ENCODE data around the gene SDHA.
"Not testable (repeated sequence)": the region's sequence is repeated elsewhere in the genome, so short reads cannot be mapped to it uniquely, and the experiment has no call there.

SDHA gene

DNA sequence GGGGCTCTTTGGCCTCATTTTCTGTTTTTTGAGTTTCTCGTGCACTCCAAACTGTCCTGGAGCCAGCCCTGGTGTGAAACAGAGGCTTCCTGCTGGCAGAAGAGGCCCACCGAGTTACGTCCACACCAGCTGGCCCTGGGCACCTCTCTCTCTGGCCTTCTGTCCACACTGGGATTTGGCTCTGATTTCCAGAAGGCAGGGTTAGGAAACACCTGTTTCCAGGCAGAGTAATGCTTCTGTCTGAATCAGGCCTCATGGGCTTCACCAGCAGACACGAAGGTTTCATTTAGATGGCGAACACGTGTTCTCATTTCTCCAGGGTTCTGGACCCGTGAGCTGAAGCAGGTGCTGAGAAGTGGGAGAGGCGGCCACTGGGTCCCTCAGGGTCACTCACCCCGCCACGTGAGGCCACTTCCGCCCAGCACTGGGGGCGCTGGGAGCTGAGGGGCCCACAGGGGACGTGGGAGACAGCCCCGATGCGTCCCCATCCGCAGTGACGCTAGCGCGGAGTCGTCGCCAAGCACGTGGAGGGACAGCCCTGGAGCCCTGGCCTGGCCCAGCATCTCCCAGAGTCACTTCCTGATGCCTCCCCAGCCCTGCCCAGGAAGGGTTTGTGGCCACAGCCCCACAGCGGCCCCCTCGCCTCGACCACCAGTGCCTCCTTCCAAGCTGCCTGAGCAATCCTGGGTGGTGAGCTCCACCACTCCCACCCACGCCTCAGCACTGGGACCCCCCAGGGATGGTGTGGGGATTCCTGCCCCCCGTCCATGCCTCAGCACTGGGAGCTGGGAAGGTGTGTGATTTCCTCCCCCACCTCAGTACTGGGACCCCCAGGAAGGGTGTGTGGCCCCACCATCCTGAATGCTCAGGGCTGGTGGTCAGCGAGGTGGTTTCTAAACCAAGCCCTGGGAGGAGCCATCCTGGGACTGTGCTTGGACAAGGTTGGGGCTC lies 31.8 kb upstream of the SDHA start:
- DNase-seq (ENCODE audit: low read depth in 2 of 2), result no peak

DNA sequence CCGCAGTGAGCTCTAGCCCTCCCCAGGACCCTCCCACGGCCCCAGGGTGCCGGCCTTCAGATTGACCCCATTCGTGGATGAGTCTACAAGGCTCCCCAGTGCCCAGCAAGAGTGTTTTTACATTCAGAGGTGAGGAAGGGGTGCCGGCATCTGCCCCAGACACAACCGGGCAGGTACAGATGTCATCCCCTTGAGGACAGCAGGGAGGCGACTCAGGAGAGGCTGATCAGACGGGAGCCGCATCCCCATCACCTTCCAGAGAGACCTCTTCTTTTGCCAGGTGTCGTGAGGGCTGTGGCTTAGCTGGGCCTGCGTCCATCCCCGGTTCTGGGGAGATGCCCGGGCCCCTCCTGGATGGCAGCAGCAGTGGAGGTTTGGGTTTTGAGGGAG lies 31.1 kb upstream of the SDHA start:
- no peak for DNase-seq (ENCODE audit: low read depth in 2 of 2)

DNA sequence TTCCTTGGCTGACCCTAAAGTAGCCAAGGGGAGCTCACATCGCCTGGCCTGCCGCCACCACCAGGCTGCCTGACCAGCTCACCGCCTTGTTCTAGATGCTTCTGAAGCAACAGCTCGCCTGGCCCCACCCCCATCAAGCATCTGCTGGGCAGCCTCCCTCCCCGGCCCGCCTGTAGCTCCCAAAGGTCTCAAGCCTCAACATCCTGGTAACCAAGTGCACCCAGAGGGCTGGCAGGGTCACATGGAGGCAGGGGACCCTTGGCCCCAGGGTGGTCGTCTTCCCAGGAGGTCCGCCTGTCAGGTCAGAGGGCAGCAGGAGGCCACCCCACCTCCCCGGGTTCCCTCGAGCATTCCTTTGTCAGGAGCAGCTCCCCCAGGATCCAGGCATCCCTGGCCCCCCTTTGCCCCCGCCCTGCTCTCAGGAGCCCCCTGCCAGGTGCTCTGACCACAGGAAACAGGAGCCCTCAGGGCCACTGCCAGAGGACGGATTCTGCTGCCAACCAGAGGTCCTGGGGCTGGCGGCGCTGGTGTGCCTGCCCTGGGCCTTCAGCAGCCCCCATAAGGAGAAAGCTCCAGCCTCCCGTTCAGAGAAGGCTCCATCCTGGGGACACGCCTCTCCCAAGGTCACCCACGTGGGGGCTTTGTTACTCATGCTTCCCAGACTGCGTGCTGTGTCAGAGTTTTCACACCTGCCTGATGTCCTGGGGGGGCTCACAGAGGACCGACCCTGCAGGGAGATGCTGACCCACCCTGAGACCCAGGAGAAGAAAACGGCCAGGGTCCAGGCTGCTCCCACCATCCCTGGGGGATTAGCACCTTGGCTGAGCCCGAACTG lies 30.3 kb upstream of the SDHA start:
- no peak for DNase-seq (ENCODE audit: low read depth in 2 of 2)

DNA sequence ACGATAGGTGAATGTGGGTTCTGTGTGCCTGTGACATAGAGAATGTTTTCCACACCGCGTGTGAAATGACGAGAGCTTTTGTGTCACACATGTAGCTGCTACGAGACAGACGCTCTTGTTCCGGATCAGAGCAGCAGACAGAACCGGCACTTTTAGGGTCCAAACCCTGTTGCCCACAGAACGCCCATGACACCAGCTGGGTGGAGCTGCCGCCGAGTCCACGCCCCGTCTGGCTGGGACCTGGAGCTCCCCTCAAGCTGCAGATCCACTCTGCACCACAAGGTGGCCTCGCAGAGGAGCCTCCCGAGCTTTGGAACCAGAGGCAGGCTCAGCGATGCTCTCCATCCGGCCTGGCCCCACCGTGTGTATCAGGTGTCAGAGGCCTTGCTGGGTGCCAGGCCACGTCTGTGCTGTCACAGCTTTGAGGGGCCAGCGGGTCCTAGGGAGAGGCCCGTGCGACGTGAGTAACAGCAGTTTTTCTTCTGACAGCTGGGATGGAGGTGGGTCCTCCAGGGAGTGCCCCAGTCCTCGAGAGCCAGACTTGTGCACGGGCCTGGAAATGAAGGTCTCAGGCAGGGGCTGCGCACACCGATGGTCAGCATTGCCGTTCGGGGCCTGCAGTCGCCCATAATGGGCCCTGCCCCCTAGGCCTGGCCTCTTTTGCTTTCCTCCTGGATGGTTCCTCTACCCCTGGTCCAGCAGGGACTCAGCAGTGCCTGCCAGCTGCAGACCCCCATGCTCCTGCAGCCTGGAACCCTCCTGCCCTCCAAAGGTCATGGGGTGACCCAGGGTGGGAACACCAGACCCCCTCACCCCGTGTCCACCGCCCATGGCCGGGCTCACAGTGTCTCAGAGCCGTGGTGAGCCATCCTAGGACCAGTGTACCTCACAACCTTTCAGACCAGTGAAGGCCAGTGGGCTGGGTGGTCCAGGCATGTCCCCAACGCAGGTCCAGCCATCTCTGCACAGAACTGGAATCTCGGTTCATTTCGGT lies 29.3 kb upstream of the SDHA start:
- peak; percentile 73 to 74 for DNase-seq (ENCODE audit: low read depth in 2 of 2)

DNA sequence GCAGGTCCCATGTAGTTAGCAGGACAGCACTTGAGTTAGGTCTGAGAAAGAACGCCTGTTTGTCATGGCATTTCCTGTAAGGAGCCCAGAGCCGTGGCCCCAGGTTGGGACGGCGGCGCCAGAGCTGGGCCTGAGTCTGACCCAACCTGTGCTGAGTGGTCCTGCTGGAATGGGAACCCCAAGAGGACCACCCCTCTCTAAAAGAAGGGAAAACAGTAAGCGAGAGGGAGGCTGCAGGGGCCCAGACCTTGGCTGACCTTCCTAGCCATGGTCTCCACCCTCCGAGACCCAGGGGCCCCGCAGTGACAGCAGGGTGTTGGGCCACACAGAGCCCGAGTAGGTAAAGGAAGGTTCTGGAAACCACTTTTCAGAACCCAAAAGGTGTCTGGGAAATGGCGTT lies 28.6 kb upstream of the SDHA start:
- no peak for DNase-seq (ENCODE audit: low read depth in 2 of 2)

DNA sequence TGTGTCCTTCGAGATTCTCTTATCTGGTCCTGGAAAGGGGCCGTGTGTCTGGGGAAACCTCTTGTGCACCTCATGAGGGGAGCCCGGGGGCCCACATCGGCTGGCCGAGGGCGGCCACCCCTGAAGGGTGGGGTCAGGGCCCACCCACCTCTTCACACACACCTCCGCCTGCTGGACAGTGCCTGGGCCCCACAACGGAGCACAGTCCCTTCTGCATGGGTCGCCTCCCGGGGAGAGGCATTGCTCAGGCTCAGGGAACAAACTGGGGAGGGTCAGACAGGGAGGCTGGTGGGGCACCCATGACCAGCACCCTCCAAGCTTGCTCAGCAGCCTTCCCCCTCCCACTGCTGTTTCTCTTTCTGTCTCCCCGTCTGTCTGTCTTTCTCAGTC lies 28.1 kb upstream of the SDHA start:
- no peak for DNase-seq (ENCODE audit: low read depth in 2 of 2)

DNA sequence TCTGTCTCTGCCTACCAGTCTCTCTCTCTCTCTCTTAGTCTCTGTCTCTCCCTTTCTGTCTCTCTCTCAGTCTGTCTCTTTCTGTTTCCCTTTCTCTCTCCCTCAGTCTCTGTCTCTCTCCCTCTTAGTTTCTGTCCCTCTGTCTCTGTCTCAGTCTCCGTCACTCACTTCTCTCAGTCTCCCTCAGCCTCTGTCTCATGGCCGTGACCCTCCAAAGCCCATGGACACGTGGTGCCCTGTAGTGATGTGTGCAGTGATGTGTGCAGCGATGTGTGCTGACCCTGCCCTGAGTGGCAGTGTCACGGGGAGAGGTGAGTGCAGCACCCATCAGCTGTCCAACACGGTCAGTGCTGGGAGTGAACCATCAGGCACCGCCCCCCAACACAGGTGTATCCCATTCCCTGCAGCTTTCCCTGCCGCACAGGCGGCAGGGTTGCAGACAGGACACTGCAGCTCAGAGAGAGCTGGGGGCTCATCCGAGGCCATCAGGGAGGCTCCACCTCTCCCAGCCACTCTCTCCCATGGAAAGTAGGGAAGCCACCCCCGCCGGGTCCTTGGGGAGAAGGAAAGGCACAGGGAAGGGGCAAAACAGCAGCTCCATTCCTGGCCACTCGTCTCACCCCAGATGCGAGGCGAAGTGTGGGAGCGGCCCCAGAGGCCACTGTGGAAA lies 27.6 kb upstream of the SDHA start:
- DNase-seq (ENCODE audit: low read depth in 2 of 2), result no peak

DNA sequence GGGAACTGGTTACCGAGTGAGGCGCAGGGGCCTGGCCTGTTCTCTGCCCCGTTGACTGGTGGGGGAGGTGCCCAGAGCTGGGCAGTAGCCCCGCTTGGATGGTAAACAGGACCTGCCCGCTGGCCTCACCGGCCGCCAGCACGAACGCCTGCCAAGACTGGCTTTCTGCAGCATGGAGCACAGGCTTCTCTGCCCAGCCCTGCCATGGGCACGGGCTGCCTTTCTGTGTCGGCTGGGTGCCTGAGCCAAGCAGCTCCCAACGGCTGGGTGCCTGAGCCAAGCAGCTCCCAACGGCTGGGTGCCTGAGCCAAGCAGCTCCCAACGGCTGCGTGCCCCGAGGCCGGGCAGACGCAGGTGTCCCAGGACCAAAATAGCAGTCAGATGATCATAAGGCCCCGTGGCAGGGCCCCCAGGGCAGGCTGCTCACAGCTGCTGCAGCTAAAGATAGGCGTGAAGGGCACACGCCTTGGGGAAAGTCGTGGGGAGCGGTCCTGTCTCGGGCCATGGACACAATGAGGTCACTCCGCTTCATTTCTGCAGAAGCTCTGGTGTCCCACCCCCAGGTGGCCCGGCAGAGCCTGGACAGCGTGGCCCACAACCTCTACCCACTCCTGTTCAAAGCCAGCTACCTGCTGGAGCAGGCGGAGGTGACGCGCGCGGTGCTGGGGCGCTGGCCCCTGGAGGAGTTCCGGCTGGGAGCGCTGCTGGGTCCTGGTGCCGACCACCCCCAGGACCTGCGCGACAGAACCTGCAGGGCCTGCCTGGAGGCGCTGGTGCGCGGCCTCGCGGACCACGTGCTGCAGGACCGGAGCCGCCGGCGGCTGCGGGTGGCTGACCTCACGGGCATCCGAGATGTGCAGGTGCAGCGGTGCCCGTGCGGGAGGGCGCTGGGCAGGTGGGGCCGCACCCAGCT lies 26.8 kb upstream of the SDHA start, which contains the start of gene LRRC14B:
LRRC14B (plus strand) TSS at position 460 of the 913 bp plus-strand sequence; CDS start at position 504, 44 bp downstream.
- DNase-seq (ENCODE audit: low read depth in 2 of 2), result no peak

DNA sequence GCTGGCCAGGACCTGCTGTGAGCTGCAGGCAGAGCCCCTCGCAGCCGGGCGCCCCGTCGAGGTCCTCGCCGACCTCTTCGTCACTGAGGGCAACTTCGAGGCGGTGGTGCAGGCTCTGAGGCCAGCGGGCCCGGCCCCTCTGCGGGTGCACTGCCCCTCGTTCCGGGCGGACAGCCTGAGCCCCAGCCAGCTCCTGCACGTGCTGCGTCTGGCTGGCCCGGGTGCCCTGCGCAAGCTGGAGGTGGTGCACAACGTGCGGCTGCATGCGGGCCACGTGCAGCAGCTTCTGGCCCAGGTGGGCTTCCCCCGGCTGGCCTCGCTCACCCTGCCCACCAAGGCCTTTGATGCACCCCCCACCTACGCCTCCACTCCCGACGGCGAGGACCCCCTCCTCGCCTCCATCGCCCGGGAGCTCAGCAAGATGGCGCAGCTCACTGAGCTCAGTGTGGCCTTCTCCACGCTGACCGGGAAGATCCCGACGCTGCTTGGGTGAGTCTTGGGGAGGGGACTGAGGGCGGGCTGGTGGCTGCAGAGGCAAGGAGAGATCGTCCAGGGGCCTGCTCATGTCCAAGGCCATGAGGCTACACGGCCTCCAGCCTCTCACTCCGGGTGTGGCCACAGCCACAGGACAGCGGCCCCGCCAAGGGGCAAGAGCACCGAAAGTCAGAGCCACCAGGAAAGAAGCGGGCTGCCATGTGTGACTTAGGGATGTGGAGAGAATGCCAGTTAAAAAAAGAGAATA lies 26.0 kb upstream of the SDHA start:
- DNase-seq (ENCODE audit: low read depth in 2 of 2), result no peak

DNA sequence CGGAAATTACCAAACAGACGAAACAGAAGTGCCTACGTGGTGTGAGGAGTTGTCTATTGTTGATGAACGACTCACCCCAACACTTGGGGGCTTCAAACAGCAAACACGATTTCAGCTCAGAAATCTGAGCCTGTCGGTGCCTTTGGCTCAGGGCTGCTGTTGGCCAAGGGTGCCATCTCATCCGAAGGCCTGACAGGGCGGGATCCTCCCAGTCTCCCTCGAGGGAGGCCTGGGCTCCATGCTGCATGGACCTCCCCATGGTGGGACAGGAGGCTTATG lies 25.5 kb upstream of the SDHA start:
- DNase-seq (ENCODE audit: low read depth in 2 of 2), result no peak

DNA sequence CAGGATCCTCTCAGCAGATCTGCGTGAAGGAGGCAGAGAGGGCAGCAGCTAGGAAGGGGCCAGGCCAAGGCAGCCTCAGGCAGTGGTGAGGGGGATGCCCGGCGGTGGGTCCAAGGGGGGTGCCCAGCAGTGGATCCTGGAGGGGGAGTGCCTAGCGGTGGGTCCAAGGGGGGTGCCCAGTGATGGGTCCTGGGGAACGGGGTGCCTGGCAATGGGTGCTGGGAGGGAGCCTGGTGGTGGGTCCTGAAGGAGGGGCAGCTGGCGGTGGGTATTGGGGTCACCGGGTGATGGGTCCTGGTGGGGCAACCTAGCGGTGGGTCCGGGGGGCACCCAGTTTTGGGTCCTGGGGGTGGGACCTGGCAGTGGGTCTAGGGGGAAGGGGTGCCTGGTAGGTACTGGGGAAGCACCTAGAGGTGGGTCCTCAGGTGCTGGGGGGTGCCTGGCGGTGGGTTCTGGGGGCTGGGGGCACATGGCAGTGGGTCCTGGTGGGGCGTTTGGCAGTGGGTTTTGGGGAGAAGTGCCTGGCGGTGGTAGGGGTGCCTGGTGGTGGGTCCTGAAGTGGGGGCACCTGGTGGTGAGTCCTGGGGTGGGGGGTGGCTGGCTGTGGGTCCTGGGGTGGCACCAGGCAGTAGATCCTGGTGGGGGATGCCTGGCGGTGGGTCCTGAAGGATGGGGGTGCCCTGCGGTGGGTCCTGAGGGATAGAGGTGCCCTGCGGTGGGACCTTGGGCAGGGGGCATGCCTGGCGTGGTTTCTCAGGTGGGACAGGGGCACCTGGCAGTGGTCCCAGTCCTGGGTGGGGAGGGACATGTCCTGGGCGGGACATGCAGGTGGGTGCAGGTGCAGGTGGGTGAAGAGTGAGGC lies 24.9 kb upstream of the SDHA start:
- no peak for DNase-seq (ENCODE audit: low read depth in 2 of 2)

DNA sequence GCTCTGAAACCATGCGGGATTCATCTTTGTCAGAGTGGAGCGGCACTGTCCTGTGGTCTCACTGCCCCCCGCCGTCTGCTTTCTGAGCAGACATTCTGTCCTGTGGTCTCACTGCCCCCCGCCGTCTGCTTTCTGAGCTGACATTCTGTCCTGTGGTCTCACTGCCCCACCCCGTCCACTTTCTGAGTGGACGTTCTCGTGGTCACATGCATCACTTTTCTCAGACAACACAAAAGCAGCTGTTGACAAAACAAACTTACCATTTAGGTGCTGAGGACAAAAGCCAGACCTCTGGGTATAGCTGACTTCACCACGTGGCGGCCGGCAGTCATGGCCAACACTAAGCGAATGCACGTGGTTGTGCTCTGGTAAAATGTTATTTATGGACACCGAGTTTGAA lies 24.0 kb upstream of the SDHA start:
- DNase-seq (ENCODE audit: low read depth in 2 of 2), result no peak

DNA sequence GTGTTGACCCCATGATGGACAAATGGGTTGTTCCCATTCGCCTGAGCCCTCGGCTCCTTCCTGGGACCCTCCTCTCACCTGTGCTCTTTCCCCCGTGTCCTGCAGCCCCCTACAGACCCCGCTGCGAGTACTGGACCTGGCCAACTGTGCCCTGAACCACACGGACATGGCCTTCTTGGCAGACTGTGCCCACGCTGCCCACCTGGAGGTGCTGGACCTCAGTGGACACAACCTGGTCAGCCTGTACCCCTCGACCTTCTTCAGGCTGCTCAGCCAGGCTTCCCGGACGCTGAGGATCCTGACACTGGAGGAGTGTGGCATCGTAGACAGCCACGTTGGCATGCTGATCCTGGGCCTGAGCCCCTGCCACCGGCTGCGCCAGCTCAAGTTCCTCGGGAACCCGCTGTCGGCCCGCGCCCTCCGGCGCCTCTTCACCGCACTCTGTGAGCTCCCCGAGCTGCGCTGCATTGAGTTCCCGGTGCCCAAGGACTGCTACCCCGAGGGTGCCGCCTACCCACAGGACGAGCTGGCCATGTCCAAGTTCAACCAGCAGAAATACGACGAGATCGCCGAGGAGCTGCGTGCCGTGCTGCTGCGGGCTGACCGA lies 23.4 kb upstream of the SDHA start:
- DNase-seq (ENCODE audit: low read depth in 2 of 2), result no peak

DNA sequence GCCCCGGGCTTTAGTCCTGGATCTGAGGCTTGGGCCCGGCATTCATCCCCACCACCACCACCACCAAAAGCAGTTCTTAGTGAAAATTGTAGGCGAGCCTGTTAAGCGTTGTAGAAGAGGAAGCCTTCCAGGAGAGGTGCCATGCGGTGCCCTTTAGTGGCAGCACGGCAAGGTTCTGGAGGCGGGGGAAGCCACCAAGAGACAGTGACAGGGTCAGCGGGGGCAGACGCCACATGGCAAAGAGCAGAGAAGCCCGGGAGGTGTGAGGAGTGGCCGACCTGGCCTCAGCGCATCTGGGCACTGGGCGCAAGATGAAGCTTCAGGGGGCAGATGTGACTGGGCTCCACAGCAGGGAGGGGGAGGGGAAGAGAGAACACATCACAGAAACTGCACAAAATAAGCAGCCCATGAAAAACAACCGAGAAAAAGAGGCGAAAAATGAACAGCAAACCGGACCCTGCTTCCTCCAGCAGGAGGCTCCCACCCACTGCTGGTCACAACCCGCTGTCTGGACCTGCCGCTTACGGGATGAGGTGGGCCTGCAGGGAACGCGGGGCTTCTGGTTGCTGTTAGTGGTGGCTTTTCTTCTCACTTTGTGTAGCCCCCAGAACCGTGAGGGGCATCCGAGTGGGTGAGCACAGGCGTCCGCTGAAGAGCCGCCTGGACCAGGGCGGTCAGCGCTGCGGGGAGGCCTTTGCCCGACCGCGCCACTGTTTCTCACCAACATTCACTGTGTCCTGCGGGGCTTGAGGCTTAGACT lies 22.5 kb upstream of the SDHA start:
- DNase-seq (ENCODE audit: low read depth in 2 of 2), result no peak

DNA sequence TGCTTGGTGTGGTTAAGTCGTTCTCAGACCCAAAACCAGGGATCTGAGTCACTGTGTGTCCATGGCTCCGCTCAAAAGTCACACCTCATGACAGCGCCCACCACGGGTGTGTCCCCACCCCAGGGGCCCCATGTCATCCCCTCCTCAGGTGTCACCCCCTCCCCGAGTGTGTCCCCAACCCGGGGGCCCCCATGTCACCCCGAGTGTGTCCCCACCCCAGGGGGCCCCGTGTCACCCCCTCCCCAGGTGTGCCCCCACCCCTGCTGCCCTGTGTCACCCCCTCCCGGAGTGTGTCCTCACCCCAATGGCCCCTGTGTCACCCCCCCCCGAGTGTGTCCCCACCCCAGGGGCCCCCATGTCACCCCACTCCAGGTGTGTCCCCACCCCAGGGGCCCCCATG lies 21.8 kb upstream of the SDHA start:
- no peak for DNase-seq (ENCODE audit: low read depth in 2 of 2)

DNA sequence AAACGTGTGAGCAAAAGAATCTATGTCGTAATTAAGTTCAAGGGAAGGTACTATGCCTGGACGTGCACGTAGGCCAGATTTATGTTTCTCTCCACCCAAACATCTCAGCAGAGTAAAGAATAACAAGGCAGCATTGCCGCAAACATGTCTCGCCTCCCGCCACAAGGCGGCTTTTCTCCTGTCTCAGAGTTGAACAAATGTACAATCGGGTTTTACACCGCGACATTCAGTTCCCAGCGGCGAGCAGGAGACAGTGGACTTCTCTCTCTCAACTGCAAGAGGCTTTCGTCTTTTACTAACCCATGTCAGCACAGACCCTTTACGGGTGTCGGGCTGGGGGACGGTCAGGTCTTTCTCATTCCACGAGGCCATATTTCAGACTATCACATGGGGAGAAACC lies 21.1 kb upstream of the SDHA start:
- DNase-seq (ENCODE audit: low read depth in 2 of 2), result not testable (repeated sequence)

DNA sequence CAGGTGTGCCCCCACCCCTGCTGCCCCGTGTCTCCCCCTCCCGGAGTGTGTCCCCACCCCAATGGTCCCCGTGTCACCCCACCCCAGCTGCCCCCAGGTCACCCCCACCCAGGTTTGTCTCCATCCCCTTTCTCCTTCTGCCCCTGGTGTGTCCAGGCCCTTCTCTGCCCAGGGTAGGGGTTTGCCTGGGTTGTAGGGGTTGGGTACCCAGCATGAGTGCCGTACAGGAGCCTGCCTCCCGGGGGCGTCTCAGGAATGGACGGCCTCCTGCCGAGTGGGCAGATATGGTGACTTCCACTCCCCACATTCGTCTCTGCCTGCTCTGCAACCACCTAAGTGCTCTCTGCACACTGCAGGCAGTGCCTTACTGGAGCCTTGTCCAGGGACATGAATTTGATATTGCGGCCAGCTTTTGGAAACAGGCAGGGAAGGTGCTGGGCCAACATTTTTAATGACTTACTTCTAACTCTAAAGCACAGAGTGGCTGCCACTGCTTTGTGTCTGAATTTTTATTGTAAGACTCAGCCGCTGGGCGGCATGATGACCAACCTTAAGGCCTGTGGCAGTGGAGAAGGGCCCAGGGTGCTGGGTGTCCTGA lies 20.1 kb upstream of the SDHA start:
- no peak for DNase-seq (ENCODE audit: low read depth in 2 of 2)
